HepG2 (cell line): ENCODE measurements around the gene PCYOX1L. TPM values are rescaled to one million over a fixed set of nuclear protein-coding genes. Genes with fewer than 3 reads are reported as not detected.
A peak's percentile ranks its signal among the peaks of the same experiment; 100 is the strongest.

Source experiments
- ATF2 ChIP-seq: sonication (generic); formaldehyde crosslinking; IDR thresholded peaks from 2 replicates; pipeline ENCODE4 v1.4.0; 2020; ENCODE audit warnings: missing genetic modification reagents
- GATA4 ChIP-seq: sonication (generic); IDR thresholded peaks from 2 replicates; pipeline ENCODE4 v1.6.1; 2016; ENCODE audit warnings: antibody characterized with exemption, low read depth, borderline replicate concordance
- GPBP1L1 ChIP-seq: sonication (generic); formaldehyde crosslinking; IDR thresholded peaks from 2 replicates; pipeline ENCODE4 v1.5.0; 2020; ENCODE audit warnings: mild to moderate bottlenecking, missing genetic modification reagents
- KAT8 ChIP-seq: IDR thresholded peaks from 2 replicates; pipeline ENCODE4 v1.6.1; 2016; ENCODE audit warnings: missing genetic modification reagents, missing compliant biosample characterization
- KDM4B ChIP-seq: sonication (generic); formaldehyde crosslinking; IDR thresholded peaks from 2 replicates; pipeline ENCODE4 v1.4.0; 2020; ENCODE audit warnings: missing genetic modification reagents
- MED13 ChIP-seq: sonication (generic); formaldehyde crosslinking; IDR thresholded peaks from 2 replicates; pipeline ENCODE4 v1.5.0; 2020; ENCODE audit warnings: missing genetic modification reagents
- MIXL1 ChIP-seq: IDR thresholded peaks from 2 replicates; pipeline ENCODE4 v1.6.1; 2016
- NR0B2 ChIP-seq: sonication (generic); formaldehyde crosslinking; IDR thresholded peaks from 2 replicates; pipeline ENCODE4 v1.4.0; 2020; ENCODE audit warnings: mild to moderate bottlenecking, missing genetic modification reagents
- PHB2 ChIP-seq: fragments of 450-650 bp; IDR thresholded peaks from 2 replicates; pipeline ENCODE4 v1.6.1; 2018; ENCODE audit not compliant: partially characterized antibody
- RAD21 ChIP-seq: fragments of 450-650 bp; formaldehyde crosslinking; IDR thresholded peaks from 2 replicates; pipeline ENCODE4 v1.5.0; 2020; ENCODE audit warnings: mild to moderate bottlenecking
- RBM39 ChIP-seq: fragments of 200-400 bp; formaldehyde crosslinking; IDR thresholded peaks from one replicate; pipeline ENCODE4 v1.6.1; 2018; ENCODE audit warnings: antibody characterized with exemption, mild to moderate bottlenecking, low read depth, low read length; ENCODE audit not compliant: poor library complexity, severe bottlenecking
- RCOR2 ChIP-seq: IDR thresholded peaks from 2 replicates; pipeline ENCODE4 v1.6.1; 2016; ENCODE audit warnings: missing biosample characterization, missing genetic modification reagents
- RFX1 ChIP-seq: fragments of 450-650 bp; IDR thresholded peaks from 2 replicates; pipeline ENCODE4 v1.6.1; 2017
- SCMH1 ChIP-seq: sonication (generic); formaldehyde crosslinking; IDR thresholded peaks from 2 replicates; pipeline ENCODE4 v1.9.0; 2021; ENCODE audit warnings: missing genetic modification reagents, mild to moderate bottlenecking, borderline replicate concordance
- SIN3B ChIP-seq: fragments of 150-350 bp; IDR thresholded peaks from 2 replicates; pipeline ENCODE4 v1.6.1; 2014; ENCODE audit warnings: low read length
- THAP8 ChIP-seq: sonication (generic); formaldehyde crosslinking; IDR thresholded peaks from 2 replicates; pipeline ENCODE4 v1.5.1; 2020; ENCODE audit warnings: missing genetic modification reagents, mild to moderate bottlenecking, borderline replicate concordance
- ZMYM3 ChIP-seq: sonication (generic); formaldehyde crosslinking; IDR thresholded peaks from 2 replicates; pipeline ENCODE4 v1.5.1; 2020; ENCODE audit warnings: mild to moderate bottlenecking, missing genetic modification reagents
- ZNF609 ChIP-seq: sonication (generic); formaldehyde crosslinking; IDR thresholded peaks from 2 replicates; pipeline ENCODE4 v1.4.0; 2020; ENCODE audit warnings: mild to moderate bottlenecking, missing genetic modification reagents, borderline replicate concordance
- ZNF615 ChIP-seq: sonication (generic); formaldehyde crosslinking; IDR thresholded peaks from 2 replicates; pipeline ENCODE4 v1.5.0; 2020; ENCODE audit warnings: mild to moderate bottlenecking, missing genetic modification reagents, borderline replicate concordance
- ZNF619 ChIP-seq: sonication (generic); formaldehyde crosslinking; IDR thresholded peaks from 2 replicates; pipeline ENCODE4 v1.4.0; 2020; ENCODE audit warnings: mild to moderate bottlenecking, missing genetic modification reagents
- ZNF792 ChIP-seq: IDR thresholded peaks from 2 replicates; pipeline ENCODE4 v1.6.1; 2016
- polyA plus RNA-seq, 8 experiments: library from polyadenylated mRNA; depleted of rRNA in 3 of 8; stranded (reverse) in 7 of 8; unstranded in 1 of 8; fragments of >200 nt; fragmentation: Illumina TruSeq in 4 of 8; extraction: Trizol in 4 of 8; gene quantifications; 2 replicates each; pipeline versions ENCODE4 v1.2.1 to v1.2.3, GENCODE V29; 2011 to 2016; ENCODE audit warnings: low read depth in 4 of 8, missing spikeins in 1 of 8, mixed read lengths in 1 of 8; ENCODE audit not compliant: insufficient read depth in 1 of 8
- total RNA-seq, 5 experiments: library from RNA; depleted of rRNA; stranded (reverse); fragments of >200 nt; fragmentation: Illumina TruSeq; extraction: Trizol; gene quantifications; 2 replicates each; pipeline ENCODE4 v1.2.3, GENCODE V29; 2016; ENCODE audit warnings: low read depth in 1 of 5

PCYOX1L gene
- total and polyA plus RNA-seq, 2 of the 13 experiments (the other 11 are each of a cell fraction or from before 2014, with no cell fraction given), result 1.00 to 3.7 TPM

GRCh38 chr5:149381986-149382338 lies 24.1 kb downstream of the PCYOX1L start (continued):
- TF ChIP-seq SIN3B (no peak), GPBP1L1 (no peak), NR0B2 (CRISPR knock-in tag) (no peak), ATF2 (CRISPR knock-in tag) (peak; percentile 16; the same call in 1 of the 2 replicates), MIXL1 (no peak), KDM4B (CRISPR knock-in tag) (no peak; the same call in 1 of the 2 replicates), ZNF615 (CRISPR knock-in tag) (no peak), MED13 (no peak), THAP8 (no peak; the same call in 1 of the 2 replicates), KAT8 (peak; percentile 64), RFX1 (no peak), ZNF619 (CRISPR knock-in tag) (no peak; the same call in 1 of the 2 replicates), PHB2 (no peak), ZNF609 (CRISPR knock-in tag) (no peak), ZNF792 (no peak), SCMH1 (CRISPR knock-in tag) (no peak), GATA4 (no peak), RBM39 (no peak), RAD21 (peak; percentile 88), ZMYM3 (peak; percentile 10; the same call in 1 of the 2 replicates), RCOR2 (CRISPR knock-in tag) (no peak)
